HCT116 (cell line): ENCODE results near the gene KHK.

Experiments used
- CEBPB ChIP-seq: IDR thresholded peaks from 2 replicates; pipeline ENCODE4 v1.6.1; 2012; ENCODE audit warnings: low read depth
- EZH2 ChIP-seq: fragments of 200-600 bp; sonication (generic); IDR thresholded peaks from 2 replicates; pipeline ENCODE4 v1.6.1; 2017; ENCODE audit warnings: antibody characterized with exemption, mixed run types
- EZH2phosphoT487 ChIP-seq: fragments of 200-600 bp; IDR thresholded peaks from 2 replicates; pipeline ENCODE4 v1.6.1; 2018; ENCODE audit warnings: antibody characterized with exemption, borderline replicate concordance
- FOSL1 ChIP-seq: IDR thresholded peaks from 2 replicates; pipeline ENCODE4 v1.6.1; 2012; ENCODE audit warnings: low read depth
- JUND ChIP-seq: IDR thresholded peaks from 2 replicates; pipeline ENCODE4 v1.6.1; 2012
- POLR2A ChIP-seq: IDR thresholded peaks from 2 replicates; pipeline ENCODE4 v1.7.0; 2011; ENCODE audit warnings: borderline replicate concordance; ENCODE audit not compliant: insufficient read depth, insufficient read length; ENCODE audit errors: extremely low read depth
- POLR2AphosphoS5 ChIP-seq: IDR thresholded peaks from 2 replicates; pipeline ENCODE4 v1.6.1; 2011; ENCODE audit warnings: mild to moderate bottlenecking, low read depth, low read length, moderate library complexity
- SIN3A ChIP-seq: IDR thresholded peaks from 2 replicates; pipeline ENCODE4 v1.6.1; 2012; ENCODE audit warnings: low read depth
- ZNF274 ChIP-seq: fragments of 200-500 bp; sonication (Bioruptor generic); IDR thresholded peaks from 2 replicates; pipeline ENCODE4 v1.6.1; 2014; ENCODE audit warnings: mild to moderate bottlenecking, low read depth, low read length, inconsistent platforms
- TF ChIP-seq, protein P1 (sequence below), 3 experiments: fragments of 200-600 bp in 1 of 3; sonication (generic) in 1 of 3; IDR thresholded peaks in 2 of 3; conservative IDR thresholded peaks in 1 of 3; 2 replicates each; pipeline ENCODE4 v1.5.1; 2012 to 2017; ENCODE audit warnings: low read depth in 2 of 3, low read length in 2 of 3, antibody characterized with exemption in 1 of 3, borderline replicate concordance in 1 of 3, control low read depth in 1 of 3, mild to moderate bottlenecking in 1 of 3, mixed read lengths in 1 of 3, mixed run types in 1 of 3, moderate library complexity in 1 of 3; ENCODE audit not compliant: insufficient read depth in 1 of 3
- TF ChIP-seq, protein P2 (sequence below): IDR thresholded peaks from 2 replicates; pipeline ENCODE4 v1.6.1; 2011; ENCODE audit warnings: mild to moderate bottlenecking, low read length, moderate library complexity; ENCODE audit not compliant: insufficient replicate concordance; ENCODE audit errors: extremely low read depth
- TF ChIP-seq, protein P3 (sequence below): IDR thresholded peaks from 2 replicates; pipeline ENCODE4 v1.6.1; 2012

DNA sequence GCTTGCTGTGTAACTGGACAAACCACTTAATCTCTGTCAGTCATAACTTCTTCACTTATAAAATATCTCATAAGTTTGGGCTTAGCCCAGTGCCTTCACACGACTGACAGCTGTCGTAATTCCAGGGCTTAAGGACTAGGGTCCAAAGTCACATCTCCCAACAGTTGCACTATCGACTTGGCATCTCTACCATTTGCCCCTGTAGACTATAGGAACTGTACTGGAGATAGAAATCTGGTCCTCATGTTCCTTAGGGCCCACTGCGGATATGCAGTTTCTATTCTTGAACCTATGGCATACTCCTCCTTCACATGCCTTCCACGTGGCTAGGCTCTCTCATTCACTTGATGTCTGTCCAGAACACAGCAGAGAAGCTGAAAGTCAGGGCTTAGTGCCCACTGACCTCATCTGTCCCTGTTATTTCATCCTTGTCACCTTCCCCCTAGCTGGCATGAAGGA lies 39.7 kb downstream of the KHK start:
- no peak for TF ChIP-seq POLR2A
- TF ChIP-seq, protein P1, sequence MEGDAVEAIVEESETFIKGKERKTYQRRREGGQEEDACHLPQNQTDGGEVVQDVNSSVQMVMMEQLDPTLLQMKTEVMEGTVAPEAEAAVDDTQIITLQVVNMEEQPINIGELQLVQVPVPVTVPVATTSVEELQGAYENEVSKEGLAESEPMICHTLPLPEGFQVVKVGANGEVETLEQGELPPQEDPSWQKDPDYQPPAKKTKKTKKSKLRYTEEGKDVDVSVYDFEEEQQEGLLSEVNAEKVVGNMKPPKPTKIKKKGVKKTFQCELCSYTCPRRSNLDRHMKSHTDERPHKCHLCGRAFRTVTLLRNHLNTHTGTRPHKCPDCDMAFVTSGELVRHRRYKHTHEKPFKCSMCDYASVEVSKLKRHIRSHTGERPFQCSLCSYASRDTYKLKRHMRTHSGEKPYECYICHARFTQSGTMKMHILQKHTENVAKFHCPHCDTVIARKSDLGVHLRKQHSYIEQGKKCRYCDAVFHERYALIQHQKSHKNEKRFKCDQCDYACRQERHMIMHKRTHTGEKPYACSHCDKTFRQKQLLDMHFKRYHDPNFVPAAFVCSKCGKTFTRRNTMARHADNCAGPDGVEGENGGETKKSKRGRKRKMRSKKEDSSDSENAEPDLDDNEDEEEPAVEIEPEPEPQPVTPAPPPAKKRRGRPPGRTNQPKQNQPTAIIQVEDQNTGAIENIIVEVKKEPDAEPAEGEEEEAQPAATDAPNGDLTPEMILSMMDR (IDR thresholded peaks at IDR 0.05 in 2 of 3, conservative IDR thresholded peaks at IDR 0.05 in 1 of 3; ENCODE audit: borderline replicate concordance in 1 of 3, insufficient read depth in 1 of 3, low read depth in 2 of 3, low read length in 2 of 3): no peak
- TF ChIP-seq EZH2phosphoT487: no peak
- TF ChIP-seq EZH2: no peak
- TF ChIP-seq, protein P2, sequence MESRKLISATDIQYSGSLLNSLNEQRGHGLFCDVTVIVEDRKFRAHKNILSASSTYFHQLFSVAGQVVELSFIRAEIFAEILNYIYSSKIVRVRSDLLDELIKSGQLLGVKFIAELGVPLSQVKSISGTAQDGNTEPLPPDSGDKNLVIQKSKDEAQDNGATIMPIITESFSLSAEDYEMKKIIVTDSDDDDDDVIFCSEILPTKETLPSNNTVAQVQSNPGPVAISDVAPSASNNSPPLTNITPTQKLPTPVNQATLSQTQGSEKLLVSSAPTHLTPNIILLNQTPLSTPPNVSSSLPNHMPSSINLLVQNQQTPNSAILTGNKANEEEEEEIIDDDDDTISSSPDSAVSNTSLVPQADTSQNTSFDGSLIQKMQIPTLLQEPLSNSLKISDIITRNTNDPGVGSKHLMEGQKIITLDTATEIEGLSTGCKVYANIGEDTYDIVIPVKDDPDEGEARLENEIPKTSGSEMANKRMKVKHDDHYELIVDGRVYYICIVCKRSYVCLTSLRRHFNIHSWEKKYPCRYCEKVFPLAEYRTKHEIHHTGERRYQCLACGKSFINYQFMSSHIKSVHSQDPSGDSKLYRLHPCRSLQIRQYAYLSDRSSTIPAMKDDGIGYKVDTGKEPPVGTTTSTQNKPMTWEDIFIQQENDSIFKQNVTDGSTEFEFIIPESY: no peak
- TF ChIP-seq, protein P3, sequence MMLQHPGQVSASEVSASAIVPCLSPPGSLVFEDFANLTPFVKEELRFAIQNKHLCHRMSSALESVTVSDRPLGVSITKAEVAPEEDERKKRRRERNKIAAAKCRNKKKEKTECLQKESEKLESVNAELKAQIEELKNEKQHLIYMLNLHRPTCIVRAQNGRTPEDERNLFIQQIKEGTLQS: no peak
- no peak for TF ChIP-seq CEBPB
- TF ChIP-seq FOSL1: no peak
- no peak for TF ChIP-seq JUND
- no peak for TF ChIP-seq ZNF274
- TF ChIP-seq POLR2AphosphoS5: no peak
- TF ChIP-seq SIN3A: no peak
